Calu3 (cell line): ENCODE measurements around the gene LMO1. TPM values are rescaled to one million over a fixed set of nuclear protein-coding genes. Genes with fewer than 3 reads are reported as not detected.

Source experiments
- BruUV-seq: library from RNA; stranded (reverse); fragments of 400-500 nt; replicated peaks from 2 replicates; lab custom pipeline; 2021; lab: Mats Ljungman, UMichigan
- CTCF ChIA-PET: fragments of 300-600 bp; sonication (Branson Sonifier 250); formaldehyde crosslinking; loops from one replicate; lab custom pipeline; 2022; ENCODE audit warnings: antibody characterized with exemption; lab: Charles Lee
- DNase-seq: peaks from one replicate; pipeline ENCODE4 v3.0.0; 2022
- H3K27ac Mint-ChIP-seq: one replicate; pipeline ENCODE4 v1.8.0; 2022; ENCODE audit warnings: mixed read lengths; ENCODE audit not compliant: unreplicated experiment
- H3K27me3 Mint-ChIP-seq: one replicate; pipeline ENCODE4 v1.8.0; 2022; ENCODE audit warnings: mixed read lengths; ENCODE audit not compliant: unreplicated experiment
- H3K36me3 Mint-ChIP-seq: one replicate; pipeline ENCODE4 v1.8.0; 2022; ENCODE audit warnings: mild to moderate bottlenecking, moderate library complexity, mixed read lengths; ENCODE audit not compliant: insufficient read depth, unreplicated experiment
- H3K4me1 Mint-ChIP-seq: one replicate; pipeline ENCODE4 v1.8.0; 2022; ENCODE audit warnings: mild to moderate bottlenecking, low read depth, mixed read lengths; ENCODE audit not compliant: unreplicated experiment
- H3K4me3 Mint-ChIP-seq: one replicate; pipeline ENCODE4 v1.8.0; 2022; ENCODE audit warnings: mild to moderate bottlenecking, low read depth, moderate library complexity, mixed read lengths; ENCODE audit not compliant: unreplicated experiment
- H3K9me3 Mint-ChIP-seq: one replicate; pipeline ENCODE4 v1.8.0; 2022; ENCODE audit warnings: low read depth, mixed read lengths; ENCODE audit not compliant: unreplicated experiment
- CTCF ChIP-seq: fragments of 200-600 bp; IDR thresholded peaks from one replicate; pipeline ENCODE4 v1.8.0; 2022; ENCODE audit warnings: antibody characterized with exemption; ENCODE audit not compliant: unreplicated experiment
- intact Hi-C: fragments of 100-400 bp; cut with micrococcal nuclease; formaldehyde crosslinking; loops from one replicate; pipeline ENCODE4 v1.10.0; 2022; ENCODE audit not compliant: unreplicated experiment
- total RNA-seq: library from RNA; stranded (reverse); gene quantifications from 2 replicates; pipeline ENCODE4 v1.2.3, GENCODE V29; 2022

LMO1 gene
- total RNA-seq, 1 experiment from 2014 or later, result not detected

- Mint-ChIP-seq H3K4me3 (peak overlapping the region; percentile 46), H3K4me1 (peaks cover 11% of the 10 kb centered on the region), H3K27me3 (peaks cover 88% of the 10 kb centered on the region), H3K27ac (no peak overlapping the region), H3K9me3 (no peaks in the 10 kb centered on the region), H3K36me3 (no peaks in the 10 kb centered on the region)
- DNase-seq, result no peak
- intact Hi-C loops, result no loop called here
- CTCF ChIA-PET, result no interaction called here
- no peak for TF ChIP-seq CTCF
- BruUV-seq, result no TSS peak
Observed at GRCh38 chr11:8267280-8267679, 3.6 kb upstream of the LMO1 start.

- no TSS peak for BruUV-seq
- Mint-ChIP-seq H3K36me3 (no peaks in the 10 kb centered on the region), H3K4me3 (no peak overlapping the region), H3K4me1 (peaks cover 11% of the 10 kb centered on the region), H3K9me3 (no peaks in the 10 kb centered on the region), H3K27ac (no peak overlapping the region), H3K27me3 (peaks cover 93% of the 10 kb centered on the region)
- CTCF ChIA-PET, result no interaction called here
- intact Hi-C loops, result no loop called here
- DNase-seq, result no peak
- no peak for TF ChIP-seq CTCF
Observed at GRCh38 chr11:8266246-8267241, 2.9 kb upstream of the LMO1 start.

GRCh38 chr11:8265681-8266241, 2.1 kb upstream of the LMO1 start:
- no peaks in the 10 kb centered on the region for H3K9me3 Mint-ChIP-seq
- H3K4me3 Mint-ChIP-seq, result no peak overlapping the region
- peaks cover 93% of the 10 kb centered on the region for H3K27me3 Mint-ChIP-seq
- CTCF ChIA-PET, result no interaction called here
- peak; percentile 12 for DNase-seq
- intact Hi-C loops, result no loop called here
- TF ChIP-seq CTCF, result peak; percentile 13
- no TSS peak for BruUV-seq
- peaks cover 11% of the 10 kb centered on the region for H3K4me1 Mint-ChIP-seq
- no peak overlapping the region for H3K27ac Mint-ChIP-seq
- H3K36me3 Mint-ChIP-seq, result no peaks in the 10 kb centered on the region

GRCh38 chr11:8263109-8263768, 439 bp downstream of the LMO1 start:
- intact Hi-C loops, result loop anchor here (5.0 kb wide), 1 partner anchor 36 kb away; no protein-coding TSS in a partner anchor
- H3K4me1 Mint-ChIP-seq, result peaks cover 11% of the 10 kb centered on the region
- H3K36me3 Mint-ChIP-seq, result no peaks in the 10 kb centered on the region
- CTCF ChIA-PET, result interaction anchor here (0.6 to 1.9 kb wide), 11 partner anchors 9 to 985 kb away, joined by 3 to 9 read pairs (median 5); no protein-coding TSS in a partner anchor
- H3K4me3 Mint-ChIP-seq, result peak overlapping the region; percentile 70
- no peak for DNase-seq
- peaks cover 93% of the 10 kb centered on the region for H3K27me3 Mint-ChIP-seq
- no peaks in the 10 kb centered on the region for H3K9me3 Mint-ChIP-seq
- TF ChIP-seq CTCF, result no peak
- BruUV-seq, result no TSS peak
- H3K27ac Mint-ChIP-seq, result no peak overlapping the region
